Thoracic aorta (tissue), 2 donors: ENCODE results near the gene F8. TPM values are rescaled to one million over a fixed set of nuclear protein-coding genes. Genes with fewer than 3 reads are reported as not detected.
"Not testable (repeated sequence)": the region's sequence is repeated elsewhere in the genome, so short reads cannot be mapped to it uniquely, and the experiment has no call there.

Source experiments
- ATAC-seq: fragments of 150-250 bp; one replicate; pipeline ENCODE4 v1.8.0; 2017; ENCODE audit warnings: low read depth; ENCODE audit not compliant: insufficient number of reproducible peaks, low FRiP score
- DNase-seq: peaks from one replicate; pipeline ENCODE4 v3.0.0-alpha.2; 2020; ENCODE audit warnings: low spot score
- H3K27ac ChIP-seq, 2 donors: fragments of 200-600 bp; sonication (generic); 1 replicate in 1 of 2; 2 replicates in 1 of 2; pipeline ENCODE4 v1.5.1; 2016; ENCODE audit warnings: mild to moderate bottlenecking in 2 of 2, moderate library complexity in 2 of 2
- H3K27me3 ChIP-seq: fragments of 200-600 bp; sonication (generic); replicated peaks from 2 replicates; pipeline ENCODE4 v1.6.0; 2016; ENCODE audit warnings: mild to moderate bottlenecking; ENCODE audit not compliant: insufficient read depth
- H3K36me3 ChIP-seq: fragments of 200-600 bp; sonication (generic); one replicate; pipeline ENCODE4 v1.5.1; 2016
- H3K4me1 ChIP-seq, 2 donors: fragments of 200-600 bp; sonication (generic); 1 replicate in 1 of 2; 2 replicates in 1 of 2; pipeline versions ENCODE4 v1.5.1 to v1.6.0; 2016; ENCODE audit warnings: low read depth in 2 of 2, mild to moderate bottlenecking in 1 of 2; ENCODE audit not compliant: control insufficient read depth in 1 of 2
- H3K4me3 ChIP-seq: fragments of 200-600 bp; sonication (generic); 2 replicates; pipeline ENCODE4 v1.5.1; 2016; ENCODE audit warnings: mild to moderate bottlenecking
- H3K9me3 ChIP-seq: fragments of 200-600 bp; sonication (generic); 2 replicates; pipeline ENCODE4 v1.5.1; 2016
- CTCF ChIP-seq: fragments of 200-600 bp; sonication (generic); IDR thresholded peaks from one replicate; pipeline ENCODE4 v1.5.1; 2019; ENCODE audit warnings: antibody characterized with exemption
- total RNA-seq, 2 donors: library from RNA; depleted of rRNA; stranded (reverse); fragments of >200 nt; gene quantifications; one replicate each; pipeline versions ENCODE4 v1.1.0 to v1.2.3, GENCODE V29; 2016

F8 gene
- total RNA-seq, 2 donors from 2014 or later = 7.7 to 18.1 TPM

DNA sequence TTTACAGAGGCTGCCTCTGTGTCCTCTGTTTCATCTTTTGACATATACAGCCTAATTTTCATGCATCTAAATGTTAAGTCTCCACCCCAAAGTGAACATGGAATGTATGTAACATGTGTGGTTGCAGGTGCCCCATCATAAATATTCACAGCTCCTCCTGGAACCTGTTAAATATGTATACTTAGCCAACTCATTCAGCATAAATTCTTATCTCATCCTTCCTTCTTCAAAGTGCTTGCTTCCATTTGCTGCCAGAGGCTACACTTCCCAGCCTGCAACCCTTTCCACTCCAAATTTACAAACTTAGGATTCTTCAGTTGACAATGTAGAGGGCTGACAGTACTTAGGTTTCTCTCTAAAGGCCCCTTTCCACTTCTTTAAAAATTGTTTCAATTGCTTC, 60.6 kb downstream of the F8 start:
- Histone ChIP-seq H3K4me3 (no peak overlapping the region), H3K4me1 (no peaks in the 10 kb centered on the region), H3K9me3 (no peaks in the 10 kb centered on the region), H3K27me3 (no peaks in the 10 kb centered on the region), H3K36me3 (no peaks in the 10 kb centered on the region), H3K27ac (no peak overlapping the region)
- TF ChIP-seq CTCF = no peak
- DNase-seq (no peak), ATAC-seq (no peak)

- not testable (repeated sequence) for ATAC-seq, H3K4me1 ChIP-seq, DNase-seq, H3K4me3 ChIP-seq, H3K36me3 ChIP-seq, H3K9me3 ChIP-seq, H3K27me3 ChIP-seq, H3K27ac ChIP-seq
Observed at GRCh38 chrX:154955799-154956198, 66.7 kb downstream of the F8 start.

- not testable (repeated sequence) for H3K4me3 ChIP-seq, DNase-seq, ATAC-seq, H3K4me1 ChIP-seq, H3K27me3 ChIP-seq, H3K36me3 ChIP-seq, H3K9me3 ChIP-seq, H3K27ac ChIP-seq
Observed at GRCh38 chrX:154939265-154939664, 83.3 kb downstream of the F8 start.

GRCh38 chrX:154924771-154925170, 97.8 kb downstream of the F8 start:
- not testable (repeated sequence) for H3K4me1 ChIP-seq, H3K36me3 ChIP-seq, ATAC-seq, H3K27ac ChIP-seq, H3K9me3 ChIP-seq, H3K4me3 ChIP-seq, DNase-seq, H3K27me3 ChIP-seq

DNA sequence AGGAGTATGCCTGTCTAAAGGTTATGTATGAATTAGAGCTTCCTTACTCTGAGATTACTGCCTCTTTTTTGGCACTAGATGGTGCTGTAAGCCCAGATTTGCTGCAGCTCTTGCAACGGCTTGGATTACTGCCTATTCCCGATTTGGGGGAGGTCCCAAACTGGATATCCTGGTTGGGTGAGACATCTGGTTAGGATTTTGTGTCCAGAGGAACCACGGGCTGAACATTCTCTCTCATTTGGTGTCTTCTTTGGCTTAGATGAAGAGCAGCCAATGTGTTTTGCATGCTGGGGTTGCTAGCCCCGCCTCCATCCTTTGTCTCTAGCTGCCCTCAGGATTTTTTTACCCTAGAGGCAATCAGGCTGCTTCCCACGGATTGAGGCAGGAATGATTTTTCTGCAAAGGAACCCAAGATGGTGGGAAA, 104.5 kb downstream of the F8 start:
- peak overlapping the region; percentile 42 for H3K4me3 ChIP-seq
- H3K36me3 ChIP-seq = no peaks in the 10 kb centered on the region
- peak; percentile 31 for TF ChIP-seq CTCF
- DNase-seq (peak; percentile 1), ATAC-seq (no peak)
- H3K27me3 ChIP-seq = no peaks in the 10 kb centered on the region
- no peak overlapping the region for H3K27ac ChIP-seq
- no peaks in the 10 kb centered on the region for H3K4me1 ChIP-seq
- H3K9me3 ChIP-seq = no peaks in the 10 kb centered on the region

- Histone ChIP-seq H3K27me3 (no peaks in the 10 kb centered on the region), H3K36me3 (no peaks in the 10 kb centered on the region), H3K4me1 (no peaks in the 10 kb centered on the region), H3K4me3 (no peak overlapping the region), H3K27ac (no peak overlapping the region), H3K9me3 (no peaks in the 10 kb centered on the region)
- DNase-seq (no peak), ATAC-seq (no peak)
- no peak for TF ChIP-seq CTCF
Observed at GRCh38 chrX:154914052-154914451, 108.5 kb downstream of the F8 start.

DNA sequence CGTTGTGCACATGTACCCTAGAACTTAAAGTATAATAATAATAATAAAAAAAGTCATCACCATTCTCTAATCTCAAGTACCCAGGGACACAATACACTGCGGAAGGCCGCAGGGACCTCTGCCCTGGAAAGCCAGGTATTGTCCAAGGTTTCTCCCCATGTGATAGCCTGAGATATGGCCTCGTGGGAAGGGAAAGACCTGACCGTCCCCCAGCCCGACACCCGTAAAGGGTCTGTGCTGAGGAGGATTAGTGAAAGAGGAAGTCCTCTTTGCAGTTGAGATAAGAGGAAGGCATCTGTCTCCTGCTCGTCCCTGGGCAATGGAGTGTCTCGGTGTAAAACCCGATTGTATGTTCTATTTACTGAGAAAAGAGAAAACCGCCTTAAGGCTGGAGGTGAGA, 112.0 kb downstream of the F8 start:
- H3K27ac ChIP-seq, DNase-seq, H3K4me1 ChIP-seq, H3K9me3 ChIP-seq, H3K36me3 ChIP-seq, H3K27me3 ChIP-seq, H3K4me3 ChIP-seq, ATAC-seq: not testable (repeated sequence)

GRCh38 chrX:154910048-154910447, 112.5 kb downstream of the F8 start:
- H3K9me3 ChIP-seq, H3K4me1 ChIP-seq, DNase-seq, H3K36me3 ChIP-seq, H3K27ac ChIP-seq, ATAC-seq, H3K27me3 ChIP-seq, H3K4me3 ChIP-seq: not testable (repeated sequence)
